ENCODE data around the gene DST.

The DST gene

GRCh38 chr6:56642366-56643261 lies at the start of gene DST:
TSS of gene DST (minus strand) at chr6:56642889.
- Mint-ChIP-seq H3K27ac (no peak within 1 kb of the TSS), H3K4me3 (no peak within 1 kb of the TSS), H3K36me3 (ENCODE audit: low read depth) (peaks cover 10% of the 10 kb centered on the region)

GRCh38 chr6:56691814-56692213 lies 49.1 kb upstream of the DST start:
- Mint-ChIP-seq H3K4me3 (no peak overlapping the region), H3K4me1 (peaks cover 5% of the 10 kb centered on the region), H3K27ac (no peak overlapping the region), H3K9me3 (no peaks in the 10 kb centered on the region), H3K36me3 (ENCODE audit: low read depth) (peaks cover 5% of the 10 kb centered on the region), H3K27me3 (ENCODE audit: low read depth, poor library complexity) (no peaks in the 10 kb centered on the region)
- no peak for TF ChIP-seq CTCF (IDR thresholded peaks at IDR 0.05)
- DNase-seq, result no peak

More at GRCh38 chr6:56642366-56643261, at the start of gene DST:
- no peaks in the 10 kb centered on the region for H3K27me3 Mint-ChIP-seq (ENCODE audit: low read depth, poor library complexity)
- no peaks in the 10 kb centered on the region for H3K4me1 Mint-ChIP-seq
- DNase-seq, result no peak
- no peaks in the 10 kb centered on the region for H3K9me3 Mint-ChIP-seq
- TF ChIP-seq CTCF (IDR thresholded peaks at IDR 0.05), result no peak

- H3K27me3 Mint-ChIP-seq (ENCODE audit: low read depth, poor library complexity), result no peaks in the 10 kb centered on the region
- no peak for DNase-seq
- H3K4me1 Mint-ChIP-seq, result peaks cover 5% of the 10 kb centered on the region
- no peak overlapping the region for H3K4me3 Mint-ChIP-seq
- no peaks in the 10 kb centered on the region for H3K9me3 Mint-ChIP-seq
- H3K36me3 Mint-ChIP-seq (ENCODE audit: low read depth), result no peaks in the 10 kb centered on the region
- no peak overlapping the region for H3K27ac Mint-ChIP-seq
- no peak for TF ChIP-seq CTCF (IDR thresholded peaks at IDR 0.05)
These were observed 48.6 kb upstream of the DST start for GRCh38 chr6:56691286-56691595.

GRCh38 chr6:56690519-56691285 lies 48.0 kb upstream of the DST start:
- DNase-seq, result no peak
- no peak overlapping the region for H3K27ac Mint-ChIP-seq
- peaks cover 5% of the 10 kb centered on the region for H3K4me1 Mint-ChIP-seq
- no peaks in the 10 kb centered on the region for H3K36me3 Mint-ChIP-seq (ENCODE audit: low read depth)
- H3K4me3 Mint-ChIP-seq, result no peak overlapping the region
- no peaks in the 10 kb centered on the region for H3K9me3 Mint-ChIP-seq
- TF ChIP-seq CTCF (IDR thresholded peaks at IDR 0.05), result no peak
- no peaks in the 10 kb centered on the region for H3K27me3 Mint-ChIP-seq (ENCODE audit: low read depth, poor library complexity)

- Mint-ChIP-seq H3K4me1 (no peaks in the 10 kb centered on the region), H3K27ac (no peak overlapping the region), H3K36me3 (ENCODE audit: low read depth) (no peaks in the 10 kb centered on the region), H3K27me3 (ENCODE audit: low read depth, poor library complexity) (no peaks in the 10 kb centered on the region), H3K9me3 (no peaks in the 10 kb centered on the region), H3K4me3 (no peak overlapping the region)
- no peak for TF ChIP-seq CTCF (IDR thresholded peaks at IDR 0.05)
- no peak for DNase-seq
These were observed 47.0 kb upstream of the DST start for GRCh38 chr6:56689663-56690062.
